ENCODE results near the gene TSPYL4. TPM values are rescaled to one million over a fixed set of nuclear protein-coding genes. Genes with fewer than 3 reads are reported as not detected.

TSPYL4 gene
- total and polyA plus RNA-seq, 2 donors (not counting 3 experiments of a cell fraction or from before 2014, with no cell fraction given) = 24.5 to 43.1 TPM

DNA sequence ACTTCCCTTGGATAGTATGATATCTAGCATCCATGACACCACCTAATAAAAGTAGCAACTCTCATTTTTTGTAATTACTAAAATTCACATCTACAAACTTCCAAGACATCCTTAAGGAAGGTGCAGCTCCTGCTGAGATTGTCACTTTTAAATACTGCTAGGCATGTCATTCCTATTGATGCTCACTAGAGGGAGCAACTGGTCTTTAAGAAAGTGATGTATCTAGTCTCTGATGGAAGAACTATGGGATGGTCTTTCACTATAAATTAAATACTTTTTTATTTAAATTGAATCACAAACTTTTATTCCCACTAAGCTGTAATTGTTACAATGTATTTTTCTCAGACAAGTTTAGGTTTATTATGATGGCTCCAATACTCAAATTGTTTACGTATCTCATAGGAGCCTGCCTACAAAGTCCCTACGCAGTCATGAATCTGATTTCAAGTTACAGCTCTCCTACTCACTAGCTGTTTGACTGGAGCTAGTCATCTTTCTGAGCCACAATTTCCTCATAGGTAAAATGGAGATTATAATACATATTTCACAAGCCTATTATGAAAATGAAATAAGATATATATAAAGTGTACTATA, 33.9 kb upstream of the TSPYL4 start:
- H3K9me1 ChIP-seq (replicated peaks; ENCODE audit: control insufficient read depth, extremely low read depth, insufficient read depth, low read length) = no peaks in the 10 kb centered on the region
- ChIA-PET POLR2A (interaction anchor here (0.6 kb wide), 1 partner anchor 46 kb away, joined by 3 read pairs; no protein-coding TSS in a partner anchor), CTCF (interaction anchor here (0.5 to 4.5 kb wide), 92 partner anchors 9 to 557 kb away, joined by 3 to 90 read pairs (median 5); partner anchors contain the start of genes CALHM5, DSE, RSPH4A and RWDD1)
- intact Hi-C loops (cut with micrococcal nuclease) (loop anchor here (1.0 to 5.0 kb wide), 7 partner anchors 85 to 560 kb away; partner anchors contain the start of genes CALHM5, CALHM6 and DSE), dilution Hi-C loops (cut with MboI; ENCODE audit: extremely low pct_ligation_motif_present, low sequenced_read_pairs) (no loop called here)
- no peaks in the 10 kb centered on the region for H4K20me1 ChIP-seq (replicated peaks; ENCODE audit: control insufficient read depth, extremely low read depth, insufficient read depth, low read length)
- no peak overlapping the region for H3K4me3 ChIP-seq (replicated peaks in 1 of 3; ENCODE audit: insufficient read depth in 1 of 3, low read depth in 1 of 3, low read length in 3 of 3)
- H3K9me3 ChIP-seq (replicated peaks; ENCODE audit: control insufficient read depth, insufficient read depth, low read length) = no peaks in the 10 kb centered on the region
- H3K27ac ChIP-seq (ENCODE audit: insufficient read depth, low read depth, low read length) = no peak overlapping the region
- H3K9ac ChIP-seq (replicated peaks; ENCODE audit: extremely low read depth, insufficient read depth, low read length) = no peak overlapping the region
- H3K79me2 ChIP-seq (ENCODE audit: control insufficient read depth, insufficient read depth, low read length) = no peaks in the 10 kb centered on the region
- no peak for TF ChIP-seq GATA2 (IDR thresholded peaks at IDR 0.05; ENCODE audit: insufficient read depth, insufficient read length, low read depth, low read length)
- TF ChIP-seq POLR2AphosphoS5 (IDR thresholded peaks at IDR 0.05; ENCODE audit: insufficient read depth, low read depth, low read length) = no peak
- no peak for TF ChIP-seq MYC (IDR thresholded peaks at IDR 0.05; ENCODE audit: low read depth, low read length)
- TF ChIP-seq, protein P1, sequence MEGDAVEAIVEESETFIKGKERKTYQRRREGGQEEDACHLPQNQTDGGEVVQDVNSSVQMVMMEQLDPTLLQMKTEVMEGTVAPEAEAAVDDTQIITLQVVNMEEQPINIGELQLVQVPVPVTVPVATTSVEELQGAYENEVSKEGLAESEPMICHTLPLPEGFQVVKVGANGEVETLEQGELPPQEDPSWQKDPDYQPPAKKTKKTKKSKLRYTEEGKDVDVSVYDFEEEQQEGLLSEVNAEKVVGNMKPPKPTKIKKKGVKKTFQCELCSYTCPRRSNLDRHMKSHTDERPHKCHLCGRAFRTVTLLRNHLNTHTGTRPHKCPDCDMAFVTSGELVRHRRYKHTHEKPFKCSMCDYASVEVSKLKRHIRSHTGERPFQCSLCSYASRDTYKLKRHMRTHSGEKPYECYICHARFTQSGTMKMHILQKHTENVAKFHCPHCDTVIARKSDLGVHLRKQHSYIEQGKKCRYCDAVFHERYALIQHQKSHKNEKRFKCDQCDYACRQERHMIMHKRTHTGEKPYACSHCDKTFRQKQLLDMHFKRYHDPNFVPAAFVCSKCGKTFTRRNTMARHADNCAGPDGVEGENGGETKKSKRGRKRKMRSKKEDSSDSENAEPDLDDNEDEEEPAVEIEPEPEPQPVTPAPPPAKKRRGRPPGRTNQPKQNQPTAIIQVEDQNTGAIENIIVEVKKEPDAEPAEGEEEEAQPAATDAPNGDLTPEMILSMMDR (IDR thresholded peaks at IDR 0.05; ENCODE audit: extremely low read depth in 1 of 2, insufficient read depth in 1 of 2, low read depth in 1 of 2, low read length in 2 of 2) = peak; percentile 57
- H2AFZ ChIP-seq (ENCODE audit: low read depth, low read length) = no peak overlapping the region
- no peak overlapping the region for H3K4me2 ChIP-seq (ENCODE audit: insufficient read depth, low read length)
- no peaks in the 10 kb centered on the region for H3K36me3 ChIP-seq (ENCODE audit: control insufficient read depth in 2 of 2, extremely low read depth in 1 of 2, insufficient read depth in 2 of 2, low read length in 2 of 2)
- FAIRE-seq = peak; percentile 76
- no peaks in the 10 kb centered on the region for H3K27me3 ChIP-seq (ENCODE audit: control insufficient read depth in 2 of 2, insufficient read depth in 2 of 2, low read length in 2 of 2)
- no TSS peak for BruUV-seq (replicated peaks)
- peak; percentile 65 for DNase-seq (ENCODE audit: low read depth, low spot score)
- no peaks in the 10 kb centered on the region for H3K4me1 ChIP-seq (ENCODE audit: control insufficient read depth, extremely low read depth, insufficient read depth, low read length)

Measured in endothelial cell of umbilical vein (primary cell).